H1 (cell line): ENCODE measurements around the gene LCAT. TPM values are rescaled to one million over a fixed set of nuclear protein-coding genes. Genes with fewer than 3 reads are reported as not detected.

ENCODE experiments used
- CTCF ChIA-PET: fragments of 300-600 bp; sonication (Branson Sonifier 250); formaldehyde crosslinking; loops from one replicate; lab custom pipeline; 2021; ENCODE audit not compliant: partially characterized antibody; lab: Charles Lee
- POLR2A ChIA-PET: fragments of 300-600 bp; sonication (Branson Sonifier 250); formaldehyde crosslinking; loops from one replicate; lab custom pipeline; 2021; ENCODE audit warnings: inconsistent platforms; ENCODE audit not compliant: partially characterized antibody; lab: Charles Lee
- DNase-seq, 2 experiments: peaks; one replicate each; pipeline versions ENCODE4 v3.0.0 to v3.0.0-alpha.2; 2010 to 2022; ENCODE audit warnings: low spot score in 2 of 2, low read depth in 1 of 2, mixed read lengths in 1 of 2
- FAIRE-seq: peaks from 2 replicates; lab custom pipeline; 2011; peaks lifted over from hg19 to GRCh38; lab: Jason Lieb, UNC
- H2AFZ ChIP-seq: 2 replicates; pipeline ENCODE4 v1.8.1; 2012; ENCODE audit warnings: low read length, inconsistent platforms
- H2AK5ac ChIP-seq: 2 replicates; pipeline ENCODE4 v1.6.1; 2013; ENCODE audit warnings: low read depth, low read length
- H2BK120ac ChIP-seq: replicated peaks from 2 replicates; pipeline ENCODE3; 2013; ENCODE audit warnings: low read depth, low read length, inconsistent platforms
- H2BK12ac ChIP-seq: 2 replicates; pipeline ENCODE4 v1.6.1; 2013; ENCODE audit warnings: low read depth, low read length
- H2BK15ac ChIP-seq: 2 replicates; pipeline ENCODE4 v1.6.1; 2013; ENCODE audit warnings: low read length
- H2BK20ac ChIP-seq: 2 replicates; pipeline ENCODE4 v1.6.1; 2013; ENCODE audit warnings: low read length
- H2BK5ac ChIP-seq: 2 replicates; pipeline ENCODE4 v1.6.1; 2013; ENCODE audit warnings: low read depth, low read length
- H3K14ac ChIP-seq: 2 replicates; pipeline ENCODE4 v1.6.1; 2013; ENCODE audit warnings: inconsistent platforms; ENCODE audit not compliant: insufficient read length
- H3K18ac ChIP-seq: 2 replicates; pipeline ENCODE4 v1.6.1; 2013; ENCODE audit warnings: low read length; ENCODE audit errors: extremely low read depth
- H3K23ac ChIP-seq: 2 replicates; pipeline ENCODE4 v1.6.1; 2013; ENCODE audit warnings: inconsistent platforms; ENCODE audit not compliant: insufficient read length
- H3K23me2 ChIP-seq: 2 replicates; pipeline ENCODE4 v1.6.1; 2013; ENCODE audit warnings: low read depth, low read length
- H3K27ac ChIP-seq: 2 replicates; pipeline ENCODE4 v1.6.1; 2011; ENCODE audit warnings: low read depth, low read length, inconsistent platforms
- H3K27me3 ChIP-seq, 4 experiments: replicated peaks in 1 of 4; 1 replicate in 1 of 4; 2 replicates in 3 of 4; pipeline versions ENCODE4 v1.6.1 to v1.8.1; 2011 to 2013; ENCODE audit warnings: low read length in 3 of 4, mild to moderate bottlenecking in 3 of 4, inconsistent platforms in 2 of 4, mixed read lengths in 2 of 4, moderate library complexity in 1 of 4; ENCODE audit not compliant: control insufficient read depth in 3 of 4, insufficient read depth in 3 of 4; ENCODE audit errors: extremely low read depth in 1 of 4
- H3K36me3 ChIP-seq, 4 experiments: 2 replicates each; pipeline versions ENCODE4 v1.6.1 to v1.8.1; 2011 to 2013; ENCODE audit warnings: mild to moderate bottlenecking in 4 of 4, low read length in 3 of 4, moderate library complexity in 2 of 4, control low read depth in 1 of 4, inconsistent platforms in 1 of 4; ENCODE audit not compliant: insufficient read depth in 4 of 4, control insufficient read depth in 2 of 4
- H3K4ac ChIP-seq: replicated peaks from 2 replicates; pipeline ENCODE3; 2013; ENCODE audit warnings: low read length, low read depth, mixed read lengths, inconsistent platforms; ENCODE audit not compliant: insufficient read length
- H3K4me1 ChIP-seq, 4 experiments: replicated peaks in 1 of 4; 1 replicate in 1 of 4; 2 replicates in 3 of 4; pipeline versions ENCODE4 v1.6.1 to v1.8.1; 2011 to 2013; ENCODE audit warnings: low read length in 3 of 4, inconsistent platforms in 2 of 4, mixed read lengths in 1 of 4; ENCODE audit not compliant: insufficient read depth in 4 of 4, control insufficient read depth in 3 of 4
- H3K4me2 ChIP-seq, 2 experiments: 2 replicates each; pipeline versions ENCODE4 v1.6.1 to v1.8.1; 2011 to 2013; ENCODE audit warnings: low read depth in 2 of 2, low read length in 2 of 2, control low read depth in 1 of 2, inconsistent platforms in 1 of 2, mild to moderate bottlenecking in 1 of 2; ENCODE audit not compliant: insufficient read depth in 1 of 2
- H3K4me3 ChIP-seq, 4 experiments: fragments of 200-600, 300-600 bp in 1 of 4; sonication (generic), shearing (Covaris generic), sonication (Bioruptor Twin) in 1 of 4; 2 replicates each; pipeline versions ENCODE4 v1.5.1 to v1.8.1; 2011 to 2016; ENCODE audit warnings: low read length in 4 of 4, low read depth in 3 of 4, control low read depth in 2 of 4, inconsistent platforms in 2 of 4, mild to moderate bottlenecking in 2 of 4, mixed read lengths in 1 of 4, moderate library complexity in 1 of 4; ENCODE audit not compliant: insufficient read depth in 2 of 4; ENCODE audit errors: extremely low read depth in 1 of 4
- H3K56ac ChIP-seq: replicated peaks from 2 replicates; pipeline ENCODE3; 2013; ENCODE audit warnings: low read depth, mild to moderate bottlenecking, mixed read lengths, low read length, inconsistent platforms; ENCODE audit not compliant: insufficient read length
- H3K79me1 ChIP-seq: 2 replicates; pipeline ENCODE4 v1.6.1; 2013; ENCODE audit warnings: low read depth, low read length, control low read depth
- H3K79me2 ChIP-seq, 2 experiments: 2 replicates each; pipeline versions ENCODE4 v1.6.1 to v1.8.1; 2012 to 2013; ENCODE audit warnings: low read length in 2 of 2, mild to moderate bottlenecking in 2 of 2, inconsistent platforms in 1 of 2; ENCODE audit not compliant: insufficient read depth in 2 of 2, control insufficient read depth in 1 of 2
- H3K9ac ChIP-seq, 4 experiments: replicated peaks in 1 of 4; 1 replicate in 1 of 4; 2 replicates in 3 of 4; pipeline versions ENCODE4 v1.6.1 to v1.8.1; 2011 to 2013; ENCODE audit warnings: low read depth in 3 of 4, low read length in 3 of 4, control low read depth in 2 of 4, mild to moderate bottlenecking in 2 of 4, moderate library complexity in 2 of 4, inconsistent platforms in 1 of 4; ENCODE audit errors: extremely low read depth in 1 of 4
- H3K9me3 ChIP-seq, 2 experiments: 2 replicates each; pipeline versions ENCODE4 v1.6.1 to v1.8.1; 2012 to 2013; ENCODE audit warnings: mild to moderate bottlenecking in 2 of 2, moderate library complexity in 2 of 2, control low read depth in 1 of 2, inconsistent platforms in 1 of 2, low read depth in 1 of 2, low read length in 1 of 2, mixed read lengths in 1 of 2; ENCODE audit not compliant: insufficient read depth in 2 of 2
- H4K20me1 ChIP-seq, 2 experiments: replicated peaks in 1 of 2; 2 replicates each; pipeline versions ENCODE3 to v1.8.1; 2011 to 2013; ENCODE audit warnings: inconsistent platforms in 2 of 2, low read length in 2 of 2, mild to moderate bottlenecking in 1 of 2; ENCODE audit not compliant: insufficient read depth in 2 of 2, control insufficient read depth in 1 of 2
- H4K5ac ChIP-seq: 2 replicates; pipeline ENCODE4 v1.6.1; 2013; ENCODE audit warnings: low read length, low read depth, mixed read lengths, inconsistent platforms; ENCODE audit not compliant: insufficient read length
- H4K8ac ChIP-seq: 2 replicates; pipeline ENCODE4 v1.8.0; 2013; ENCODE audit warnings: mild to moderate bottlenecking, moderate library complexity, low read length, inconsistent platforms; ENCODE audit not compliant: insufficient read depth; ENCODE audit errors: extremely low read depth
- H4K91ac ChIP-seq: replicated peaks from 2 replicates; pipeline ENCODE3; 2013; ENCODE audit warnings: low read length, mixed read lengths, inconsistent platforms; ENCODE audit not compliant: insufficient read length
- EGR1 ChIP-seq: IDR thresholded peaks from 2 replicates; pipeline ENCODE4 v1.6.1; 2011; ENCODE audit warnings: low read depth, low read length, borderline replicate concordance
- EP300 ChIP-seq, 2 experiments: IDR thresholded peaks; 1 replicate in 1 of 2; 2 replicates in 1 of 2; pipeline ENCODE4 v1.6.1; 2011 to 2012; ENCODE audit warnings: low read depth in 2 of 2, low read length in 2 of 2, mild to moderate bottlenecking in 2 of 2, borderline replicate concordance in 1 of 2, inconsistent platforms in 1 of 2, moderate library complexity in 1 of 2
- KDM4A ChIP-seq: IDR thresholded peaks from one replicate; pipeline ENCODE4 v1.7.1; 2012; ENCODE audit warnings: low read depth, mild to moderate bottlenecking, moderate library complexity, low read length, inconsistent platforms; ENCODE audit not compliant: severe bottlenecking
- KDM5A ChIP-seq: fragments of 200-600 bp; IDR thresholded peaks from 2 replicates; pipeline ENCODE4 v1.7.1; 2012; ENCODE audit warnings: mild to moderate bottlenecking, low read length, inconsistent platforms, mixed read lengths
- POLR2A ChIP-seq, 2 experiments: IDR thresholded peaks; 1 replicate in 1 of 2; 2 replicates in 1 of 2; pipeline ENCODE4 v1.6.1; 2011; ENCODE audit warnings: low read depth in 2 of 2, low read length in 2 of 2, mild to moderate bottlenecking in 2 of 2; ENCODE audit errors: control extremely low read depth in 1 of 2
- POLR2AphosphoS5 ChIP-seq: IDR thresholded peaks from 2 replicates; pipeline ENCODE4 v1.6.1; 2011; ENCODE audit warnings: low read depth, low read length
- RXRA ChIP-seq: IDR thresholded peaks from 2 replicates; pipeline ENCODE4 v1.6.1; 2011; ENCODE audit warnings: low read depth, mild to moderate bottlenecking, low read length, moderate library complexity; ENCODE audit not compliant: insufficient read depth
- SIX5 ChIP-seq: IDR thresholded peaks from 2 replicates; pipeline ENCODE4 v1.6.1; 2011; ENCODE audit warnings: mild to moderate bottlenecking, low read depth, low read length
- SP1 ChIP-seq: IDR thresholded peaks from 2 replicates; pipeline ENCODE4 v1.6.1; 2011; ENCODE audit warnings: low read depth, low read length
- SRF ChIP-seq: IDR thresholded peaks from 2 replicates; pipeline ENCODE4 v1.6.1; 2011; ENCODE audit warnings: mild to moderate bottlenecking, low read depth, low read length, moderate library complexity
- TAF1 ChIP-seq: IDR thresholded peaks from 2 replicates; pipeline ENCODE4 v1.6.1; 2011; ENCODE audit warnings: mild to moderate bottlenecking, low read depth, low read length
- WGBS, 2 experiments: shearing (Covaris generic) in 1 of 2; methylation state at CpG; one replicate each; pipeline versions ENCODE4 v1.1.6 to v1.1.7; 2013 to 2015; ENCODE audit warnings: low lambda C conversion rate in 2 of 2, mixed read lengths in 2 of 2, inconsistent platforms in 1 of 2, low coverage in 1 of 2, missing lambda C conversion rate in 1 of 2; ENCODE audit not compliant: insufficient replicate concordance in 2 of 2, insufficient coverage in 1 of 2, insufficient read length in 1 of 2; ENCODE audit errors: extremely low coverage in 1 of 2, missing lambda C conversion rate in 1 of 2; 5-methylcytosine and 5-hydroxymethylcytosine counted together
- polyA plus RNA-seq, 7 experiments: library from polyadenylated mRNA; depleted of rRNA in 3 of 7; stranded (reverse) in 5 of 7; unstranded in 2 of 7; fragments of >200 nt in 5 of 7; fragments of 200-250 nt in 2 of 7; gene quantifications; 1 replicate in 5 of 7; 2 replicates in 1 of 7; 4 replicates in 1 of 7; pipeline versions ENCODE4 v1.2.1 to v1.2.3, GENCODE V29; 2011 to 2013; ENCODE audit warnings: missing spikeins in 2 of 7, mixed read lengths in 2 of 7
- total RNA-seq: library from RNA; stranded (reverse); fragmentation: NEBNext Ultra II Directional; extraction: Animal tissue kit (Norgen Biotek cat#: 25700); gene quantifications from 2 replicates; pipeline ENCODE4 v1.2.1, GENCODE V29; 2021

LCAT gene
- total and polyA plus RNA-seq, 2 of the 8 experiments (the other 6 are each of a cell fraction or from before 2014, with no cell fraction given) = 9.4 to 19.6 TPM

GRCh38 chr16:67892899-67893742, 50.8 kb downstream of the LCAT start, which contains the start of gene PSKH1:
Gene PSKH1 (plus strand): TSS chr16:67893254. CDS start chr16:67908750, 15,496 bp downstream.
- peak within 1 kb of the TSS; percentile 100 for H4K8ac ChIP-seq
- no peak within 1 kb of the TSS for H2AFZ ChIP-seq
- 3% methylated on average over 52 of the region's 90 CpGs; no CpG with 5 or more reads in 1 of the 2 experiments for WGBS, 2 experiments
- FAIRE-seq (no peak), DNase-seq (peak; percentile 90 to 93)
- H2BK15ac ChIP-seq = no peak within 1 kb of the TSS
- ChIA-PET CTCF (interaction anchor here (1.3 to 21.8 kb wide), 5 partner anchors 9 to 148 kb away, joined by 3 to 623 read pairs (median 9); partner anchors contain the start of genes CTRL, LCAT, NRN1L and PSMB10), POLR2A (interaction anchor here (0.6 to 2.6 kb wide), 14 partner anchors 8 to 226 kb away, joined by 3 to 25 read pairs (median 4); partner anchors contain the start of genes CTRL, EDC4, NRN1L and NUTF2)
- H2BK120ac ChIP-seq = peak within 1 kb of the TSS; percentile 83
- H3K23me2 ChIP-seq = peaks cover 4% of the 10 kb centered on the region
- H3K9ac ChIP-seq = peak within 1 kb of the TSS; percentile 95 to 100 (median 98)
- no peak within 1 kb of the TSS for H3K23ac ChIP-seq
- H3K14ac ChIP-seq = peak within 1 kb of the TSS; percentile 53
- H3K27ac ChIP-seq = peak within 1 kb of the TSS; percentile 87
- H3K9me3 ChIP-seq = no peaks in the 10 kb centered on the region
- peak within 1 kb of the TSS; percentile 78 for H3K4ac ChIP-seq
- no peak within 1 kb of the TSS for H2BK20ac ChIP-seq
- peak within 1 kb of the TSS; percentile 96 for H2BK5ac ChIP-seq
- H3K4me3 ChIP-seq = peak within 1 kb of the TSS; percentile 88 to 94 (median 94)
- no peak within 1 kb of the TSS; the same call in 1 of the 2 replicates for H3K18ac ChIP-seq
- peak within 1 kb of the TSS; percentile 27 for H4K91ac ChIP-seq
- H3K36me3 ChIP-seq = no peaks in the 10 kb centered on the region
- no peak within 1 kb of the TSS for H2AK5ac ChIP-seq
- peaks cover 0 to 10% (median 7%) of the 10 kb centered on the region in 4 experiments; a peak in 4 of 7 replicates for H3K4me1 ChIP-seq
- peaks cover 11 to 37% of the 10 kb centered on the region in 2 experiments for H3K79me2 ChIP-seq
- peaks cover 0 to 1% of the 10 kb centered on the region in 2 experiments for H4K20me1 ChIP-seq
- H3K27me3 ChIP-seq = no peaks in the 10 kb centered on the region
- H3K4me2 ChIP-seq = peak within 1 kb of the TSS; percentile 83 to 95
- H2BK12ac ChIP-seq = 0 out of 2 replicates have a peak within 1 kb of the TSS, but pooled peaks have one; percentile 50
- H3K79me1 ChIP-seq = peaks cover 13% of the 10 kb centered on the region; the same call in 1 of the 2 replicates
- peak within 1 kb of the TSS; percentile 94 for H4K5ac ChIP-seq
- H3K56ac ChIP-seq = peak within 1 kb of the TSS; percentile 52
- peak; percentile 81 for TF ChIP-seq POLR2AphosphoS5
- peak; percentile 85 for TF ChIP-seq TAF1
- TF ChIP-seq EGR1 = 0 out of 2 replicates have a peak, but pooled peaks have one; percentile 17
- TF ChIP-seq RXRA = no peak
- 0 out of 3 replicates have a peak, but pooled peaks of 1 of the 2 experiments have one; percentile 43 for TF ChIP-seq EP300 (IDR thresholded peaks at IDR 0.05; ENCODE audit: borderline replicate concordance in 1 of 2, low read depth in 2 of 2, low read length in 2 of 2)
- peak; percentile 17; the same call in 1 of the 2 replicates for TF ChIP-seq SIX5
- TF ChIP-seq POLR2A (IDR thresholded peaks at IDR 0.05; ENCODE audit: control extremely low read depth in 1 of 2, low read depth in 2 of 2, low read length in 2 of 2) = peak; percentile 56 to 81
- TF ChIP-seq SRF = 0 out of 2 replicates have a peak, but pooled peaks have one; percentile 48
- 0 out of 2 replicates have a peak, but pooled peaks have one; percentile 56 for TF ChIP-seq KDM5A
- peak; percentile 77 for TF ChIP-seq SP1
- TF ChIP-seq KDM4A = peak; percentile 38
